Kidney epithelial cell (primary cell): ENCODE measurements around the gene DEK. TPM values are rescaled to one million over a fixed set of nuclear protein-coding genes. Genes with fewer than 3 reads are reported as not detected.

Experiments
- DNase-seq: peaks from one replicate; pipeline ENCODE4 v3.0.0-alpha.2; 2010; ENCODE audit warnings: low read depth
- H3K27me3 ChIP-seq: 2 replicates; pipeline ENCODE4 v1.6.0; 2011; ENCODE audit warnings: low read length; ENCODE audit not compliant: control insufficient read depth, insufficient read depth
- H3K36me3 ChIP-seq: 2 replicates; pipeline ENCODE4 v1.5.1; 2011; ENCODE audit warnings: low read length; ENCODE audit not compliant: control insufficient read depth, insufficient read depth
- H3K4me3 ChIP-seq: 2 replicates; pipeline ENCODE4 v1.5.1; 2011; ENCODE audit warnings: low read depth, mild to moderate bottlenecking, control low read depth, low read length
- CTCF ChIP-seq: IDR thresholded peaks from 2 replicates; pipeline ENCODE4 v1.5.1; 2011; ENCODE audit warnings: mild to moderate bottlenecking, moderate library complexity, low read length, control low read depth, inconsistent platforms; ENCODE audit not compliant: insufficient read depth, poor library complexity, severe bottlenecking
- total RNA-seq: library from RNA; depleted of rRNA; stranded (reverse); fragments of >200 nt; gene quantifications from 2 replicates; pipeline ENCODE4 v1.2.3, GENCODE V29; 2015

Gene DEK
- total RNA-seq, 1 donor from 2014 or later: 89.4 TPM

- Histone ChIP-seq H3K4me3 (no peak overlapping the region), H3K27me3 (no peaks in the 10 kb centered on the region), H3K36me3 (no peaks in the 10 kb centered on the region)
- DNase-seq: no peak
- TF ChIP-seq CTCF: no peak
These were observed 56.4 kb downstream of the DEK start for GRCh38 chr6:18207949-18208348.

- Histone ChIP-seq H3K36me3 (no peaks in the 10 kb centered on the region), H3K27me3 (no peaks in the 10 kb centered on the region), H3K4me3 (no peak overlapping the region)
- no peak for DNase-seq
- no peak for TF ChIP-seq CTCF
These were observed 56.9 kb downstream of the DEK start for GRCh38 chr6:18207438-18207837.

- H3K27me3 ChIP-seq: no peaks in the 10 kb centered on the region
- H3K36me3 ChIP-seq: no peaks in the 10 kb centered on the region
- no peak overlapping the region for H3K4me3 ChIP-seq
- DNase-seq: no peak
- no peak for TF ChIP-seq CTCF
These were observed 57.7 kb downstream of the DEK start for GRCh38 chr6:18206591-18206990.

GRCh38 chr6:18204691-18205090, 59.6 kb downstream of the DEK start:
- no peak for TF ChIP-seq CTCF
- no peaks in the 10 kb centered on the region for H3K27me3 ChIP-seq
- no peaks in the 10 kb centered on the region for H3K36me3 ChIP-seq
- DNase-seq: no peak
- H3K4me3 ChIP-seq: no peak overlapping the region

- no peaks in the 10 kb centered on the region for H3K36me3 ChIP-seq
These were observed 60.5 kb downstream of the DEK start for GRCh38 chr6:18203786-18204185.

GRCh38 chr6:18192026-18192425, 72.3 kb downstream of the DEK start:
- H3K27me3 ChIP-seq: no peaks in the 10 kb centered on the region
- H3K4me3 ChIP-seq: no peak overlapping the region
- TF ChIP-seq CTCF: no peak
- H3K36me3 ChIP-seq: no peaks in the 10 kb centered on the region
- no peak for DNase-seq

More at GRCh38 chr6:18203786-18204185, 60.5 kb downstream of the DEK start:
- no peak for TF ChIP-seq CTCF
- H3K4me3 ChIP-seq: no peak overlapping the region
- DNase-seq: no peak
- no peaks in the 10 kb centered on the region for H3K27me3 ChIP-seq
